AG04449 (cell line): ENCODE results near the gene LRP6.

Experiments used
- CTCF ChIA-PET: fragments of 350-600 bp; formaldehyde crosslinking; extraction: SDS; loops from one replicate; lab custom pipeline; 2021; ENCODE audit warnings: antibody characterized with exemption; lab: Yijun Ruan, JAX
- POLR2A ChIA-PET: fragments of 400-600, 350-600 bp; formaldehyde crosslinking; extraction: SDS; loops from one replicate; lab custom pipeline; 2020; ENCODE audit warnings: antibody characterized with exemption, inconsistent platforms; lab: Yijun Ruan, JAX
- DNase-seq: peaks from one replicate; pipeline ENCODE4 v3.0.0-alpha.2; 2010; ENCODE audit warnings: low read depth, low spot score
- H3K4me3 ChIP-seq: 2 replicates; pipeline ENCODE4 v1.5.1; 2011; ENCODE audit warnings: low read depth, mild to moderate bottlenecking, control low read depth, low read length
- TF ChIP-seq, protein P1 (sequence below): IDR thresholded peaks from one replicate; pipeline ENCODE4 v1.5.1; 2011; ENCODE audit warnings: mild to moderate bottlenecking, moderate library complexity, low read length, control low read depth, inconsistent platforms; ENCODE audit not compliant: insufficient read depth; ENCODE audit errors: missing control alignments

The LRP6 gene

DNA sequence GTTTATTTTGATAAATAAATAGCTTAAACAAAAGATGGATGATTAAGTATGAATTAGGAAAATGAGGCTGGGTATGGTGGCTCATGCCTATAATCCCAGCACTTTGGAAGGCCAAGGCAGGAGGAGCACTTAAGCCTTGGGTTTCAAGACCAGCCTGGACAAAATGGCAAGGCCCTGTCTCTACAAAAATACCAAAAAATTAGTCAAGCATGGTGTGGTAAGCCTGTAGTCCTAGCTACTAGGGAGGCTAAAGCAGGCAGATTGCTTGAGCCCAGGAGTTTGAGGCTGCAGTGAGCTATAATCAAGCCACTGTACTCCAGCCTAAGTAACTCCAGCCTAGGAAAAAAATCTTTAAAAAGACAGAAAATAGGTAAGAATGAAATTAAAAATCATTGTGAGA, 100.1 kb downstream of the LRP6 start:
- no peak overlapping the region for H3K4me3 ChIP-seq
- POLR2A ChIA-PET, result no interaction called here
- DNase-seq, result no peak
- CTCF ChIA-PET, result no interaction called here
- TF ChIP-seq, protein P1, sequence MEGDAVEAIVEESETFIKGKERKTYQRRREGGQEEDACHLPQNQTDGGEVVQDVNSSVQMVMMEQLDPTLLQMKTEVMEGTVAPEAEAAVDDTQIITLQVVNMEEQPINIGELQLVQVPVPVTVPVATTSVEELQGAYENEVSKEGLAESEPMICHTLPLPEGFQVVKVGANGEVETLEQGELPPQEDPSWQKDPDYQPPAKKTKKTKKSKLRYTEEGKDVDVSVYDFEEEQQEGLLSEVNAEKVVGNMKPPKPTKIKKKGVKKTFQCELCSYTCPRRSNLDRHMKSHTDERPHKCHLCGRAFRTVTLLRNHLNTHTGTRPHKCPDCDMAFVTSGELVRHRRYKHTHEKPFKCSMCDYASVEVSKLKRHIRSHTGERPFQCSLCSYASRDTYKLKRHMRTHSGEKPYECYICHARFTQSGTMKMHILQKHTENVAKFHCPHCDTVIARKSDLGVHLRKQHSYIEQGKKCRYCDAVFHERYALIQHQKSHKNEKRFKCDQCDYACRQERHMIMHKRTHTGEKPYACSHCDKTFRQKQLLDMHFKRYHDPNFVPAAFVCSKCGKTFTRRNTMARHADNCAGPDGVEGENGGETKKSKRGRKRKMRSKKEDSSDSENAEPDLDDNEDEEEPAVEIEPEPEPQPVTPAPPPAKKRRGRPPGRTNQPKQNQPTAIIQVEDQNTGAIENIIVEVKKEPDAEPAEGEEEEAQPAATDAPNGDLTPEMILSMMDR, result no peak

DNA sequence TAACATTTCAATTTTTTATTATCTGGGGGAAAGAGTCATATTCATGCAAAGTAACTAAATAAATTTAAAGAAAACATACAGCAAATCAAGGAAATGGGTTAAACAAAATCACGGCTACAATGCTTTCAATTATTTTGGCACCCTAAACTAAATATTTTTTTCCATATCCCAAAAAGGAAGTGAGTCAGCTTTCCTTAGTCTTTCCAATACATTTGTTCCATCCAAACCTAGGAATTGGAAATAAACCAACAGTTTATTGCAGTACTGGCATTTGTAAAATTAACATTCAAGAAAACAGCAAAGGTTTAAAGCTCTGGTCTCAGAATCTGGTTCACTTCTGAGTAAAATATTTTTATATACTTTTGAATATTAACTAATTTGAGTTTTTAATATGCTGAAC, 106.9 kb downstream of the LRP6 start:
- POLR2A ChIA-PET, result no interaction called here
- no peak for DNase-seq
- CTCF ChIA-PET, result no interaction called here
- no peak overlapping the region for H3K4me3 ChIP-seq
- TF ChIP-seq, protein P1, result no peak

- ChIA-PET POLR2A (no interaction called here), CTCF (no interaction called here)
- H3K4me3 ChIP-seq, result no peak overlapping the region
- TF ChIP-seq, protein P1, result no peak
- DNase-seq, result no peak
These were observed 108.0 kb downstream of the LRP6 start for GRCh38 chr12:12158858-12159257.

GRCh38 chr12:12157424-12157823, 109.4 kb downstream of the LRP6 start:
- no peak for DNase-seq
- TF ChIP-seq, protein P1, result no peak
- H3K4me3 ChIP-seq, result no peak overlapping the region
- ChIA-PET CTCF (no interaction called here), POLR2A (no interaction called here)

DNA sequence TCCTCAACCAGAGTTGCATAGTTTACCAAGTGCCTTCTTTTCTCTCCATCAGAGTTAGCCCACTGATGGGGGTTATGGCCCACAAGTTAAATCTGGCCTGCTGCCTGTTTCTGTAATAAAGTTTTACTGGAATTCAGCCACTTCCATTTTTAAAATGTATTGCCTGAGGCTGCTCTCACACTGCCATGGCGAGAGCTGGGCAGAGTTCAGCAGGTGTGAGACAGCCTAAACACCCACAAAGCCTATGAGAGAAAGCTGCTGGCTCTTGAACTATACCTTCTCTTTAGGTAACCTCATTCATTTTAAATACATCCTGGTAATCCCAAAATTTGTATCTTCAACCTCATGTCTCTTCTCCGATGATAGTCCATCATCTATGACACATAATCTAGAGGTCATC, 110.0 kb downstream of the LRP6 start:
- POLR2A ChIA-PET, result no interaction called here
- CTCF ChIA-PET, result no interaction called here
- TF ChIP-seq, protein P1, result no peak
- no peak overlapping the region for H3K4me3 ChIP-seq
- no peak for DNase-seq

DNA sequence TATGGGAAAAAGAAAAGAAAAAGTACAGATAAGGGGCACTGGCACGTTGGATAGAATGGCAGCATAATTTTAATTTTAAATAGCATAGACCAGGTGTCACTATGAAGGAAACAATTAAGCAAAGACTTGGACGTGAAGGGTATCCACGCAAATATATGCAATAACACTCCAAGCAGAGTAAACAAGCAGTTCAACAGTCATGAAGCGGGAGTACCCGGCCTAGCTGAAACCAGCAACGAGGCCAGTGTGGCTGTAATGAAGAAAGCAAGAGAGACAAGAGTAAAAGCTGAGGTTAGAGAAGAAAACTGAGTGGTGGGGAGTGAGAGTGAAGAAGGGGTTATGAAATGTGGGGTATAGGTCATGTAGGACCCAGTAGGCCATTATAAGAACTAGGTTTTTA, 110.7 kb downstream of the LRP6 start:
- TF ChIP-seq, protein P1, result no peak
- CTCF ChIA-PET, result no interaction called here

More for the DNA sequence above, 110.7 kb downstream of the LRP6 start:
- DNase-seq, result no peak
- POLR2A ChIA-PET, result no interaction called here
- no peak overlapping the region for H3K4me3 ChIP-seq
